HG03432 (cell line): ENCODE results near the gene LAPTM4A.
"Not testable (repeated sequence)": the region's sequence is repeated elsewhere in the genome, so short reads cannot be mapped to it uniquely, and the experiment has no call there.

Experiments
- ATAC-seq: cut with Tn5 transposase; IDR thresholded peaks from one replicate; pipeline ENCODE4 v1.9.1; 2021; ENCODE audit warnings: mild to moderate bottlenecking, moderate library complexity; ENCODE audit not compliant: unreplicated experiment

Gene LAPTM4A

DNA sequence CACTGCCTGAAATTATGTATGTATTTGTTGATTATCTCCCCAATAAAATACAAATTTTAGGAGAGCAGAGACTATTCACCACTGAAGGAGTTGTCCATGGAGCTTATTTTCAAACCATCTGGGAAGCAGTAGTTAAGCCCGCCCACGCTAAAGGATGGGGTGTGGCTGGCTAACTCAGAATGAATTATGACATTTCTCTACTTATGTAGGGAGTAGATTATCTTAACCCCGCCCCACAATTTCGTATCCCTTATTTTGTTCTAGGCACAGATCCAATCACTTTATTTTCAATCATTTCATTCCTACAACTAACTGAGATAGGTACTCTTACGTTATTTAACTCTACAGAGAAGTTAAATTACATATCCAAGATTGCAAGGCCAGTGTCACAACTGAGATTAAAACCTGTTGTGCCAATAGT is 1.4 kb upstream of the LAPTM4A start:
- no peak for ATAC-seq

- no peak for ATAC-seq
These were observed 912 bp upstream of the LAPTM4A start for GRCh38 chr2:20052229-20052851.

- peak; percentile 26 for ATAC-seq
These were observed 539 bp downstream of the LAPTM4A start for GRCh38 chr2:20050646-20051531.

GRCh38 chr2:20050104-20050645 is 1.3 kb downstream of the LAPTM4A start:
- ATAC-seq, result peak; percentile 26

GRCh38 chr2:20049637-20050036 is 1.8 kb downstream of the LAPTM4A start:
- ATAC-seq, result no peak

DNA sequence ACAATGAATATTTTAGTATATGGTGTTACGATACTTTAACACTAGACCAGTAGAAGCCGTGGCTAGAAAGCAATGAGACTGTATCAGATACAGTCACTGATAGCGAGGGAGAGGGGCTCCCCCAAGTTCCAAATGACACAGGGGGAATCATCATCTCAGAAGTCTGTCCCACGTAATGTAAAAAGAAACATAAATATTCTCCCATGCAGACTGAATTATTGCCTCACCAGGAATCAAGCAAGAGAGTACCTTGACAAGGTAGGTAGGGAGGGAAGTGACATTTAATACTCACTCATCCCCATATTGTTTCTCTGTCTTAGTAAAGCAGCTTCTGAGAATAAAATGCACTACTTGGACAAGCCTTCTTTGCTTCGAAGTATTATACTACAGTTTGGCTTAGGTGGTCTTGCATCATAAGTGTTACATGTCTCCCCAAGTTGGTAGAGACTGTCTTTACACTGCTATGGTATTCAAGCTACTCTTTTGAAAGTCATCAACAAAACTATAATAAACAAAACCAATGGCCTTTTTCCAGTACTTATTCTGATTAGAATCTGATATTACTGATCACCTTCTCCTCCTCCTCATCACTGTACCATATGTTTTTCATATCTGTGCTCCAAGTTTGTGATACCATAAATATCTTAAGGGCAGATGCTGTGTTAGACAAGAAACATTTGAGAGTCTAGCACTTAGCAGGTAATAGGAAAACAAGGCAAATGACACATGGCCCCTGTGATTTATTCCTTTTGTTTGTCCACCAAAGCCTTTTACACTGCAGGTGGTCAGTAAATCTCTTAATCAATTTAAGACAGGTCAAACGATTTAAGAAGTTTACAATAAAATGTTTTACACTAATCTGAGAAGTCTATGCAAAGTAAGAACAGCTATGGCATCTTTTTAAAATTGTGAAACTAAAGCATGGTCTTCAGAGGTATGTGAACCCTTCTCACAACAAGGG is 2.7 kb downstream of the LAPTM4A start:
- no peak for ATAC-seq

DNA sequence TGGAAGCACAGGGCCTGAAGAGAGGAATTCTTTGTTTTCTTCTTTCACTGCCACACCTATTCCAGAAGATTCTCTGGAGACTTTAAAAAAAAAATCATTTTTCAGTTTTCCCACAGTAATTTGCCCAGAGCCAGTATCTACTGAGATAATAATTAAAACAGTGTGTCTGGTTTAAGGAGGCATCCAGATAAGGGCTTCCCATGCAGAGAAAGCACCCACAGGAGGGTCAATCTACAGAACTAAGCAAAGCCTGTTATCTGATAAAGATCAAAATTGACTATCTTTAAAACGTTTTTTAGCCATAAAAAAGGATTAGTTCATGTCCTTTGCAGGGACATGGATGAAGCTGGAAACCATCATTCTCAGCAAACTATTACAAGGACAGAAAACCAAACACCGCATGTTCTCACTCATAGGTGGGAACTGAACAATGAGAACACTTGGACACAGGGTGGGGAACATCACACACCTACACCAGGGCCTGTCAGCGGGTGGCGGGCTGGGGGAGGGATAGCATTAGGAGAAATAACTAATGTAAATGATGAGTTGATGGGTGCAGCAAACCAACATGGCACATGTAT is 5.6 kb downstream of the LAPTM4A start:
- not testable (repeated sequence) for ATAC-seq

DNA sequence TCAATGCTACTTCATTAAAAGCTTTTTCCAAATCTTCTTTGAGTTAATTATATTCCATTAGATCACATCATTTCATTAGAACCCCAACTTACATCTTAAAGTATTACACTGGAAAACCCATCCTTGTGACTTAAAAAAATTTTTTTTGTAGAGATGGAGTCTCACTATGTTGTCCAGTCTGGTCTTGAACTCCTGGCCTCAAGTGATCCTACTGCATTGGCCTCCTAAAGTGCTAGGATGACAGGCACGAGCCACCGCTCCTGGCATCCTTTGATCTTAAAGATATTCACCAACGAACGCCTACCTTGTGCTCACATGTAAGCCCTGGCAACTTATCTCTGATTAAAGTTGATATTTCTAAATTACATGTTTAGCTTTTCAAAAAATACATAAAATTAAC is 6.7 kb downstream of the LAPTM4A start:
- no peak for ATAC-seq

DNA sequence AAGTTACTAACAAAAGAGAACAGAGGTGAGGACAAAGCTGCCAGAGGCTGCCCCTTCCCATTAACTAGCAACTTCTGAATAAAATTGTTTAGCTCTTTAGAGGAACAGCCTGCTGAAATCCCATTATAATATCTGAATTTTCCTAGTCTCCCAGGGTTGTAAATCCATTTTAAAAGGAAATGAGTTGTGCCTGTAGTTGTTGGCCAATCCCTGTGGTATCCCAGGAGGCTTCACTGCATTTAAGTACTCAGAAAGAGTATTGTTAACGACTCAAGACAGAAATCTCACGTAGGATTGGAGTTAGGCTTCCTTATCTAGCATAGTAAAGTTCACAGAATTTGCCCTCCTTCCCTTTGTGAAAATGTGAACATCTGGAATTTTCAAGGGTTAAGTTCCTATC is 8.9 kb downstream of the LAPTM4A start:
- ATAC-seq, result no peak

GRCh38 chr2:20040489-20041172 is 10.8 kb downstream of the LAPTM4A start:
- ATAC-seq, result no peak

DNA sequence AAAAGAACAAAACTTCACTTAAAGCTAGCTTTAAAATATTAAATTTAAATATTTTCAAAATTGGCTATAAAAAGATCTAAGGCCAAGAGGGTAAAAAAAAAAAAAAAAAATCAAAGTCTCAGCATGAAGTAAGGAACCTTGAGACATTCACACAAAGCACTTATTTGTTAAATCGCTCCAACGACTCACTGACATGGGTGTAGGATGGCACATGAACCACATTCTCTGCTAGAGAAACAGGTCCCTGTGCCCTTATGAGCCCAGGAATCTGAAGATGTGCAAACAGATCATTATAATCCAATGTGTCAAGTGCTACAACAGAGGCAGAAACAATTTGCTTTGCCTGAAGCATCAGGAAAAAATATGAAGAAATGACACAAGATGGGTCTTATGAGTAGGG is 13.8 kb downstream of the LAPTM4A start:
- ATAC-seq, result no peak

- peak; percentile 61 for ATAC-seq
These were observed 15.3 kb downstream of the LAPTM4A start for GRCh38 chr2:20035955-20036666.

GRCh38 chr2:20034821-20035220 is 16.6 kb downstream of the LAPTM4A start:
- no peak for ATAC-seq

GRCh38 chr2:20034218-20034617 is 17.2 kb downstream of the LAPTM4A start:
- ATAC-seq, result no peak

- no peak for ATAC-seq
These were observed 18.1 kb downstream of the LAPTM4A start for GRCh38 chr2:20033322-20033721.

DNA sequence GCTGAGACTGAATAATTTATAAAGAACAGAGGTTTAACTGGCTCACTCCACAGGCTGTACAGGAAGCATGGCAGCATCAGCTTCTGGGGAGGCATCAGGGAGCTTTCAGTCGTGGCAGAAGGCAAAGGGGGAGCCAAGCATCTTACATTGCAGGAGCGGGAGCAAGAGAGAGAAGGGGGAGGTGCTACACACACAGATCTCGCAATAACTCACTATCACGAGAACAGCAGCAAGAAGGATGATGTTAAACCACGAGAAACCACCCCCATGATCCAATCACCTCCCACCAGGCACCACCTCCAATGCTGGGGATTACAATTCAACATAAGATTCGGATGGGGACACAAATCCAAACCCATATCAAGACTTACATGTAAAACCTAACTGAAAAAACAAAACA is 21.2 kb downstream of the LAPTM4A start:
- ATAC-seq, result no peak

GRCh38 chr2:20027705-20028434 is 23.6 kb downstream of the LAPTM4A start:
- no peak for ATAC-seq

GRCh38 chr2:20027260-20027677 is 24.2 kb downstream of the LAPTM4A start:
- ATAC-seq, result no peak
